Measurements from ENCODE around the gene TM7SF2. TPM values are rescaled to one million over a fixed set of nuclear protein-coding genes. Genes with fewer than 3 reads are reported as not detected.
A peak's percentile ranks its signal among the peaks of the same experiment; 100 is the strongest.

TM7SF2 gene
- total and polyA plus RNA-seq, 2 of the 13 experiments (the other 11 are each of a cell fraction or from before 2014, with no cell fraction given), result 56.0 to 66.9 TPM

- no peak for TF ChIP-seq ZNF780A (CRISPR knock-in tag; IDR thresholded peaks at IDR 0.05)
- TF ChIP-seq LRRFIP1 (CRISPR knock-in tag; conservative IDR thresholded peaks at IDR 0.05), result no peak
- TF ChIP-seq ARHGAP35 (CRISPR knock-in tag; IDR thresholded peaks at IDR 0.05; ENCODE audit: borderline replicate concordance), result no peak
- TF ChIP-seq KLF9 (CRISPR knock-in tag; IDR thresholded peaks at IDR 0.05; ENCODE audit: low read depth), result no peak
- no peak for TF ChIP-seq MLXIP (CRISPR knock-in tag; IDR thresholded peaks at IDR 0.05; ENCODE audit: borderline replicate concordance)
- TF ChIP-seq U2AF1 (optimal IDR thresholded peaks at IDR 0.05; ENCODE audit: low read depth, low read length), result no peak
- no peak for TF ChIP-seq ZNF777 (CRISPR knock-in tag; IDR thresholded peaks at IDR 0.05)
- TF ChIP-seq EEA1 (CRISPR knock-in tag; IDR thresholded peaks at IDR 0.05; ENCODE audit: borderline replicate concordance), result peak; percentile 76; the same call in 1 of the 2 replicates
- TF ChIP-seq DDIT3 (CRISPR knock-in tag; IDR thresholded peaks at IDR 0.05), result no peak
- TF ChIP-seq AGO2 (optimal IDR thresholded peaks at IDR 0.05; ENCODE audit: low read depth, low read length), result peak; percentile 97
- TF ChIP-seq ZNF530 (CRISPR knock-in tag; IDR thresholded peaks at IDR 0.05; ENCODE audit: low read depth), result 0 out of 2 replicates have a peak, but pooled peaks have one; percentile 57
- peak; percentile 78 for TF ChIP-seq PRDM10 (CRISPR knock-in tag; IDR thresholded peaks at IDR 0.05; ENCODE audit: low read depth)
- TF ChIP-seq ZNF143 (CRISPR knock-in tag; IDR thresholded peaks at IDR 0.05), result no peak
- peak; percentile 82 for TF ChIP-seq ZNF687 (CRISPR knock-in tag; IDR thresholded peaks at IDR 0.05)
These were observed 5.8 kb downstream of the TM7SF2 start, which contains the start of gene ZNHIT2 (continued) for GRCh38 chr11:65117206-65118096.

Data from HepG2 (cell line).